Activated B cell treated with CpG ODN at 0.5 μM for 24 hours (primary cell): ENCODE data around the gene REPS2. TPM values are rescaled to one million over a fixed set of nuclear protein-coding genes. Genes with fewer than 3 reads are reported as not detected.
"Not testable (repeated sequence)": the region's sequence is repeated elsewhere in the genome, so short reads cannot be mapped to it uniquely, and the experiment has no call there.

Source experiments
- ATAC-seq: fragments of 200-7000 bp; cut with Tn5 transposase; one replicate; pipeline ENCODE4 v1.10.0; 2021; ENCODE audit warnings: low read depth, mild to moderate bottlenecking, moderate library complexity
- CTCF ChIA-PET: fragments of 350-600 bp; sonication (Branson Sonifier 250); formaldehyde crosslinking; loops from one replicate; lab custom pipeline; 2021; ENCODE audit warnings: antibody characterized with exemption; lab: Charles Lee
- POLR2A ChIA-PET: fragments of 350-600 bp; sonication (Branson Sonifier 250); formaldehyde crosslinking; loops from one replicate; lab custom pipeline; 2021; ENCODE audit warnings: antibody characterized with exemption; lab: Charles Lee
- DNase-seq: peaks from one replicate; pipeline ENCODE4 v3.0.0; 2022
- H3K27ac Mint-ChIP-seq: one replicate; pipeline ENCODE4 v1.8.0; 2020; ENCODE audit warnings: mixed read lengths
- H3K27me3 Mint-ChIP-seq: one replicate; pipeline ENCODE4 v1.8.0; 2021; ENCODE audit warnings: mixed read lengths
- H3K36me3 Mint-ChIP-seq: one replicate; pipeline ENCODE4 v1.8.0; 2021; ENCODE audit warnings: low read depth, mixed read lengths
- H3K4me1 Mint-ChIP-seq: one replicate; pipeline ENCODE4 v1.8.0; 2021; ENCODE audit warnings: mixed read lengths
- H3K4me3 Mint-ChIP-seq: one replicate; pipeline ENCODE4 v1.8.0; 2020; ENCODE audit warnings: mild to moderate bottlenecking, mixed read lengths
- H3K9me3 Mint-ChIP-seq: one replicate; pipeline ENCODE4 v1.8.0; 2020; ENCODE audit warnings: mixed read lengths
- CTCF ChIP-seq: fragments of 200-600 bp; IDR thresholded peaks from one replicate; pipeline ENCODE4 v1.8.0; 2022; ENCODE audit warnings: antibody characterized with exemption, mild to moderate bottlenecking
- intact Hi-C: fragments of 100-400 bp; cut with micrococcal nuclease; formaldehyde crosslinking; loops from one replicate; pipeline ENCODE4 v1.15.1; 2024
- total RNA-seq: library from RNA; stranded (reverse); gene quantifications from 2 replicates; pipeline ENCODE4 v1.2.3, GENCODE V29; 2022

REPS2 gene
- total RNA-seq, 1 donor from 2014 or later, result 2.0 TPM

GRCh38 chrX:16963216-16963615, 16.8 kb downstream of the REPS2 start:
- Mint-ChIP-seq H3K9me3 (no peaks in the 10 kb centered on the region), H3K4me3 (no peak overlapping the region), H3K36me3 (no peaks in the 10 kb centered on the region), H3K27ac (no peak overlapping the region), H3K27me3 (no peaks in the 10 kb centered on the region), H3K4me1 (no peaks in the 10 kb centered on the region)
- intact Hi-C loops, result no loop called here
- ChIA-PET POLR2A (no interaction called here), CTCF (no interaction called here)
- ATAC-seq, result no peak
- no peak for TF ChIP-seq CTCF
- DNase-seq, result no peak

GRCh38 chrX:16964976-16965375, 18.5 kb downstream of the REPS2 start:
- H3K36me3 Mint-ChIP-seq, POLR2A ChIA-PET, H3K4me1 Mint-ChIP-seq, DNase-seq, H3K27me3 Mint-ChIP-seq, H3K4me3 Mint-ChIP-seq, ATAC-seq, intact Hi-C loops, H3K27ac Mint-ChIP-seq, CTCF ChIA-PET, H3K9me3 Mint-ChIP-seq: not testable (repeated sequence)

GRCh38 chrX:16966752-16967448, 20.4 kb downstream of the REPS2 start:
- intact Hi-C loops, result no loop called here
- ChIA-PET CTCF (no interaction called here), POLR2A (no interaction called here)
- no peak for TF ChIP-seq CTCF
- no peak for ATAC-seq
- Mint-ChIP-seq H3K4me3 (no peak overlapping the region), H3K27ac (no peak overlapping the region), H3K4me1 (peaks cover 14% of the 10 kb centered on the region), H3K9me3 (no peaks in the 10 kb centered on the region), H3K27me3 (no peaks in the 10 kb centered on the region), H3K36me3 (no peaks in the 10 kb centered on the region)
- DNase-seq, result no peak

- H3K36me3 Mint-ChIP-seq, CTCF ChIA-PET, H3K27me3 Mint-ChIP-seq, intact Hi-C loops, DNase-seq, H3K27ac Mint-ChIP-seq, ATAC-seq, POLR2A ChIA-PET, H3K9me3 Mint-ChIP-seq, H3K4me3 Mint-ChIP-seq: not testable (repeated sequence)
- H3K4me1 Mint-ChIP-seq, result peaks cover 16% of the 10 kb centered on the region
Observed at GRCh38 chrX:16968753-16969152, 22.3 kb downstream of the REPS2 start.

GRCh38 chrX:16970977-16971376, 24.5 kb downstream of the REPS2 start:
- peak; percentile 77 for ATAC-seq
- no peak for DNase-seq
- intact Hi-C loops, result loop anchor here (2.0 kb wide), 1 partner anchor 24 kb away; the partner anchor contains the start of gene REPS2
- no peak for TF ChIP-seq CTCF
- Mint-ChIP-seq H3K36me3 (no peaks in the 10 kb centered on the region), H3K4me3 (no peak overlapping the region), H3K9me3 (no peaks in the 10 kb centered on the region), H3K4me1 (peaks cover 25% of the 10 kb centered on the region), H3K27me3 (no peaks in the 10 kb centered on the region), H3K27ac (no peak overlapping the region)
- POLR2A ChIA-PET, result no interaction called here
- CTCF ChIA-PET, result interaction anchor here (0.8 kb wide), 1 partner anchor 76 kb away, joined by 3 read pairs; no protein-coding TSS in a partner anchor

GRCh38 chrX:16971694-16972093, 25.2 kb downstream of the REPS2 start:
- H3K36me3 Mint-ChIP-seq, result no peaks in the 10 kb centered on the region
- H3K27me3 Mint-ChIP-seq, result no peaks in the 10 kb centered on the region
- no peak for ATAC-seq
- no peaks in the 10 kb centered on the region for H3K9me3 Mint-ChIP-seq
- H3K4me3 Mint-ChIP-seq, result peak overlapping the region; percentile 35
- ChIA-PET POLR2A (no interaction called here), CTCF (interaction anchor here (0.8 kb wide), 1 partner anchor 75 kb away, joined by 3 read pairs; no protein-coding TSS in a partner anchor)
- peak overlapping the region; percentile 37 for H3K27ac Mint-ChIP-seq
- peaks cover 25% of the 10 kb centered on the region for H3K4me1 Mint-ChIP-seq
- intact Hi-C loops, result loop anchor here (2.0 kb wide), 1 partner anchor 25 kb away; the partner anchor contains the start of gene REPS2
- no peak for TF ChIP-seq CTCF
- no peak for DNase-seq
